ENCODE data around the gene RNH1. TPM values are rescaled to one million over a fixed set of nuclear protein-coding genes. Genes with fewer than 3 reads are reported as not detected.

RNH1 gene
- total and polyA plus RNA-seq, 2 of the 8 experiments (the other 6 are each of a cell fraction or from before 2014, with no cell fraction given), result 48.7 to 49.8 TPM

DNA sequence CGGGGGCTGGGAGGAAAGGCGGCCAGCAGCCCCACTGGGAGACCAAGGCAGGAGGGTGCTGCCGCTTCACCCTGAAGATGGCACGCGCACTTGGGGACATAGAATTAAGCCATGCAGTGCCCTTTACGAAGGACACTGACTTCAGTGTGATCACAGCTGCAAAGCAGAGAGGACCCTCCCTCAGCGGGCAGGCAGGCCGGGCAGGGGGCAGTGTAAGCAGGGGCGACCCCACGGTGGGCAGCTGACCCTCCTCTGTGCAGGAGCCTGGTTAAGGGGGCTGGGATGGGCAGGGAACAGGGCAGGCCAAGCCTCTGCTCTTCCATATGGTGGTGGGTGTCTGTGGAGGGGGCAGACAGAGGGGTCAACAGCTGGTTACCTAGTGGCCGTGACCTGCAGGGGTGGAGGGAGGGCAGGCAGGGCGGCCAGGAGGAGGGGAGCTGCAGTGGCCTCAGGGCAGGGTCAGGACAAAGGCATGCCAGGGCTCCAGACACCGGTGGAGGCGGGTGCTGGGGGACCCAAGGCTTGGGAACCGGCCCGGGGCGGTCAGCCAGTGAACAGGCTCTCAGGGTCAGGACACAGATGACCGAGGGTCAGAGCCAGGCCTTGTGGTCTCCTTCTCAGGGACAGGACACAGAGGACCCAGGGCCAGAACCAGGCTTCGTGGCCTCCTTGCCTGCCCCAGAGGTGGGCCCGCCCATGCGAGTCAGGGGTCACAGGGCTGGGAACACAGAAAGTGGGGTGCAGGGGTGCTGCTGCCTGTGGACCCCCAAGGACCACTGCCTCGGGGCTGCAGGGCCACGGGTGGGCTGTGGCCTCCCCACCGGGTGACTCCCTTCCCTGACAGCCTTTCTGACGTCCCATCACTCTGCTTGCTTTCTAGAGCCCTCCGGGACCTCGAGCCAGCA lies 46.3 kb upstream of the RNH1 start:
- no peaks in the 10 kb centered on the region for H3K79me1 ChIP-seq (ENCODE audit: low read depth, low read length)
- no peaks in the 10 kb centered on the region for H3K36me3 ChIP-seq (ENCODE audit: control insufficient read depth in 2 of 4, insufficient read depth in 4 of 4, low read length in 3 of 4)
- 0 out of 2 replicates have a peak overlapping the region, but pooled peaks have one; percentile 61 for H2BK15ac ChIP-seq (ENCODE audit: low read length)
- peaks cover 13 to 29% (median 25%) of the 10 kb centered on the region in 4 experiments for H3K27me3 ChIP-seq (replicated peaks in 1 of 4; ENCODE audit: control insufficient read depth in 3 of 4, extremely low read depth in 1 of 4, insufficient read depth in 3 of 4, low read length in 3 of 4)
- H3K27ac ChIP-seq (ENCODE audit: low read depth, low read length), result no peak overlapping the region
- H3K4me1 ChIP-seq (replicated peaks in 1 of 4; ENCODE audit: control insufficient read depth in 3 of 4, insufficient read depth in 4 of 4, low read length in 3 of 4), result peaks cover 0 to 21% (median 5%) of the 10 kb centered on the region in 4 experiments; a peak in 4 of 7 replicates
- no peaks in the 10 kb centered on the region for H3K79me2 ChIP-seq (ENCODE audit: control insufficient read depth in 1 of 2, insufficient read depth in 2 of 2, low read length in 2 of 2)
- peak overlapping the region; percentile 57; the same call in 1 of the 2 replicates for H4K8ac ChIP-seq (ENCODE audit: extremely low read depth, insufficient read depth, low read length)
- H2BK5ac ChIP-seq (ENCODE audit: low read depth, low read length), result no peak overlapping the region
- H2BK120ac ChIP-seq (replicated peaks; ENCODE audit: low read depth, low read length), result no peak overlapping the region
- H3K9ac ChIP-seq (replicated peaks in 1 of 4; ENCODE audit: extremely low read depth in 1 of 4, low read depth in 3 of 4, low read length in 3 of 4), result no peak overlapping the region
- H4K20me1 ChIP-seq (replicated peaks in 1 of 2; ENCODE audit: control insufficient read depth in 1 of 2, insufficient read depth in 2 of 2, low read length in 2 of 2), result no peaks in the 10 kb centered on the region
- H3K18ac ChIP-seq (ENCODE audit: extremely low read depth, low read length), result no peak overlapping the region
- H3K4ac ChIP-seq (replicated peaks; ENCODE audit: insufficient read length, low read depth, low read length), result no peak overlapping the region
- 84% methylated on average over 21 of the region's 27 CpGs; no CpG with 5 or more reads in 1 of the 2 experiments for WGBS, 2 experiments (ENCODE audit: extremely low coverage in 1 of 2, insufficient coverage in 1 of 2, insufficient read length in 1 of 2, insufficient replicate concordance in 2 of 2, low coverage in 1 of 2, low lambda C conversion rate in 2 of 2, missing lambda C conversion rate in 1 of 2)
- H3K14ac ChIP-seq (ENCODE audit: insufficient read length), result no peak overlapping the region
- no peak overlapping the region for H2AFZ ChIP-seq (ENCODE audit: low read length)
- H4K5ac ChIP-seq (ENCODE audit: insufficient read length, low read depth, low read length), result no peak overlapping the region
- no peaks in the 10 kb centered on the region for H3K9me3 ChIP-seq (ENCODE audit: insufficient read depth in 2 of 2, low read depth in 1 of 2, low read length in 1 of 2)
- H3K4me3 ChIP-seq (ENCODE audit: extremely low read depth in 1 of 4, insufficient read depth in 2 of 4, low read depth in 3 of 4, low read length in 4 of 4), result no peak overlapping the region
- ChIA-PET CTCF (ENCODE audit: partially characterized antibody) (interaction anchor here (1.5 to 2.5 kb wide), 5 partner anchors 15 to 85 kb away, joined by 4 to 10 read pairs (median 4); no protein-coding TSS in a partner anchor), POLR2A (ENCODE audit: partially characterized antibody) (interaction anchor here (0.8 to 1.7 kb wide), 3 partner anchors 88 to 256 kb away, joined by 3 read pairs; no protein-coding TSS in a partner anchor)
- peaks cover 8% of the 10 kb centered on the region; the same call in 1 of the 2 replicates for H3K23me2 ChIP-seq (ENCODE audit: low read depth, low read length)
- no peak overlapping the region for H4K91ac ChIP-seq (replicated peaks; ENCODE audit: insufficient read length, low read length)
- H3K23ac ChIP-seq (ENCODE audit: insufficient read length), result no peak overlapping the region
- no peak overlapping the region for H3K56ac ChIP-seq (replicated peaks; ENCODE audit: insufficient read length, low read depth, low read length)
- H2BK12ac ChIP-seq (ENCODE audit: low read depth, low read length), result peak overlapping the region; percentile 17; the same call in 1 of the 2 replicates
- no peak overlapping the region for H3K4me2 ChIP-seq (ENCODE audit: insufficient read depth in 1 of 2, low read depth in 2 of 2, low read length in 2 of 2)
- TF ChIP-seq GABPA (IDR thresholded peaks at IDR 0.05; ENCODE audit: borderline replicate concordance, insufficient read depth, low read length) (no peak), TAF1 (IDR thresholded peaks at IDR 0.05; ENCODE audit: low read depth, low read length) (no peak), EGR1 (IDR thresholded peaks at IDR 0.05; ENCODE audit: borderline replicate concordance, low read depth, low read length) (no peak), GTF2F1 (IDR thresholded peaks at IDR 0.05; ENCODE audit: borderline replicate concordance, low read depth, low read length) (no peak)
- no peak overlapping the region for H2AK5ac ChIP-seq (ENCODE audit: low read depth, low read length)
- H2BK20ac ChIP-seq (ENCODE audit: low read length), result no peak overlapping the region
- no peak for FAIRE-seq
- no peak for DNase-seq (ENCODE audit: low read depth in 1 of 2, low spot score in 2 of 2)

Data from H1 (cell line).